ENCODE data around the gene IPMK.

IPMK gene

DNA sequence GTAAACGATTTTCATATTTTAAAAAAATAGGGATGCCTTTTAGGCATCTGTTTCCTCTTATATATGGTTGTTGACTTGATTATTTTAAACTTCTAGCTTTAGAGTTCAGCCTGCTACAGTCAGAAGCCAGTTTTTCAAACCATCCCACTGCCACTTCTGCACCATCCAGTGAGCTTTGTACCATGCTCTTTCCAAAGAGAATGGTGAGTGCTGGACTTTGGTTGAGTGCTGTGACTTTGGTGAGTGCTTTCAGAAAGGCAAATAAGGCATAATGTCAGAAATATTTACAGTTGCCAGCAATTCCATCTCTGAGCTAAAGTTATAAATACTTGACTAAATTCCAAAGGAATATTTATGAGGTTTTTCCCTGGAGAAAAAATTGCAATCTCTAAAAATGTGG, 117.4 kb downstream of the IPMK start:
- DNase-seq = no peak

DNA sequence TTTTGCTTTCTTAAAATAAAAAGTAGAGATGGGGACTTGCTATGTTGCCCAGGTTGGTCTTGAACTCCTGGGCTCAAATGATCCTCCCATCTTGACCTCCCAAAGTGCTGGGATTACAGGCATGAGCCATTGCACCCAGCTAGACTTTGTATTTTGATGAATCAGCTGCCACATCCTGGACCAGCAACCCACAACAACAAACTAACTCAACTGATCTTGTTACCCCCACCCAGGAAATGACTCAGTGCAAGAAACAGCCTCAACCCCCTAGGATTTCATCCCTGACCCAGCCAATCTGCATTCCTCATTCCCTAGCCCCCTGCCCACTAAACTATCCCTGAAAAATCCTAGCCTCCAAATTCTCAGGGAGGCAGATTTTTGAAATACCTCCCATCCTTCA, 123.8 kb downstream of the IPMK start:
- no peak for DNase-seq

All from NCI-H2171 (cell line).